ENCODE results near the gene KRT13. TPM values are rescaled to one million over a fixed set of nuclear protein-coding genes. Genes with fewer than 3 reads are reported as not detected.
A peak's percentile ranks its signal among the peaks of the same experiment; 100 is the strongest.

Gene KRT13
- total RNA-seq, 1 donor from 2014 or later: 292 TPM

GRCh38 chr17:41537990-41538389 is 32.6 kb upstream of the KRT13 start:
- DNase-seq (ENCODE audit: low spot score): no peak

GRCh38 chr17:41537614-41537954 is 32.2 kb upstream of the KRT13 start:
- no peak for DNase-seq (ENCODE audit: low spot score)

- DNase-seq (ENCODE audit: low spot score): no peak
Observed at GRCh38 chr17:41536741-41537613, 31.6 kb upstream of the KRT13 start.

GRCh38 chr17:41535764-41536481 is 30.5 kb upstream of the KRT13 start:
- DNase-seq (ENCODE audit: low spot score): peak; percentile 51

GRCh38 chr17:41534899-41535546 is 29.6 kb upstream of the KRT13 start:
- no peak for DNase-seq (ENCODE audit: low spot score)

- DNase-seq (ENCODE audit: low spot score): no peak
Observed at GRCh38 chr17:41533613-41534012, 28.2 kb upstream of the KRT13 start.

GRCh38 chr17:41532947-41533570 is 27.6 kb upstream of the KRT13 start:
- DNase-seq (ENCODE audit: low spot score): no peak

- no peak for DNase-seq (ENCODE audit: low spot score)
Observed at GRCh38 chr17:41531993-41532392, 26.6 kb upstream of the KRT13 start.

GRCh38 chr17:41530062-41531048 is 24.9 kb upstream of the KRT13 start:
- DNase-seq (ENCODE audit: low spot score): peak; percentile 95

GRCh38 chr17:41529491-41529915 is 24.1 kb upstream of the KRT13 start:
- DNase-seq (ENCODE audit: low spot score): no peak

- DNase-seq (ENCODE audit: low spot score): no peak
Observed at GRCh38 chr17:41528959-41529353, 23.5 kb upstream of the KRT13 start.

GRCh38 chr17:41527063-41528023 is 21.9 kb upstream of the KRT13 start:
- DNase-seq (ENCODE audit: low spot score): peak; percentile 73

GRCh38 chr17:41524261-41524660 is 18.8 kb upstream of the KRT13 start:
- DNase-seq (ENCODE audit: low spot score): no peak

GRCh38 chr17:41523787-41524186 is 18.4 kb upstream of the KRT13 start:
- no peak for DNase-seq (ENCODE audit: low spot score)

GRCh38 chr17:41523225-41523593 is 17.8 kb upstream of the KRT13 start:
- no peak for DNase-seq (ENCODE audit: low spot score)

- peak; percentile 49 for DNase-seq (ENCODE audit: low spot score)
Observed at GRCh38 chr17:41522301-41523224, 17.2 kb upstream of the KRT13 start.

- peak; percentile 45 for DNase-seq (ENCODE audit: low spot score)
Observed at GRCh38 chr17:41521574-41522261, 16.3 kb upstream of the KRT13 start.

Data from umbilical cord (tissue), 2 donors.